HG03135 (cell line): Measurements from ENCODE around the gene BUD31.
"Not testable (repeated sequence)": the region's sequence is repeated elsewhere in the genome, so short reads cannot be mapped to it uniquely, and the experiment has no call there.

Experiments used
- ATAC-seq: cut with Tn5 transposase; IDR thresholded peaks from one replicate; pipeline ENCODE4 v1.9.1; 2021; ENCODE audit warnings: mild to moderate bottlenecking, moderate library complexity; ENCODE audit not compliant: unreplicated experiment

Gene BUD31

DNA sequence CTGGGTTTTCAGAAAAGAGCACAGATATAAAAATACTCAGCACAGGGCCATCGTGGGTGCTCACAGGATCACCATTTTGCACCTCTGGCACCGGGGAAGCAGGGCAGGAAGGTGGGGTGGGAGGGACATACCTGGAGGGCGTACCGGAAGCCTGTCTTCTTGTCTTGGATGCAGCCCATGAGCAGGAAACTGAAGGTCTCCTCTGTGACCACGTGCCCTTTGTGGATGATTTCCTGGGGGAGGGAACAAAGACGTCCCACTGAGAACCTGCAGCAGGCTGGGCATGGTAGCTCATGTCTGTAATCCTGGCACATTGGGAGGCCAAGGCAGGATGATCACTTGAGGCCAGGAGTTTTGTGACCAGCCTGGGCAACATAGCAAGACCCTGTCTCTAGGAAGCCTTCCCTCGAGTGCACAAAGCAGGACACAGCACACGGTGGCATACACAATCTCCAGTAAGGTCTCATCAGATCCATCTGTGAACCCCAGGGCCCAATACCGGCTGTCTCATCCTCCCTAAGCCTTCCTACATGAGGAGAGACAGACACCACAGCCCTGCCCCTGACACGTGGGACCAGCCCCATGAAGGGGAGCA lies 20.3 kb downstream of the BUD31 start:
- ATAC-seq: no peak

DNA sequence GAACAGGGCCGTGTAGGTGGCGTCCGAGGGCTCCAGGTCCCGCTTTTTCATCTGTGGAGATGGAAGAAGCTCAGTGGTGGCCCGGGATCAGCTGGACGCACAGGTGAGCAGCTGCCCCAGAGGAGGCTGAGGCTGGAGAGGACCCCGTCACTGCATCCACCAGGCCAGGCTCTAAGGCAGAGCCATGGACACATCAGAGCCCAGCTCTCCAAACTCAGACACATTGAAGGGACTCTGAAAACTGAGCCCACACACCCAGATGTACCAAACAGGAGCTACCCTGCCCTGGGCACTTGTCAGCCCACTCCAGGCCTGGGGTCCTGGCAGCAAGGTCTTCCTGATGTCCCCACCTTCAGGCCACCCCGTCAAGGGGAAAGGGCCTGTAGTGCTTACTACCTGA lies 21.0 kb downstream of the BUD31 start:
- no peak for ATAC-seq

DNA sequence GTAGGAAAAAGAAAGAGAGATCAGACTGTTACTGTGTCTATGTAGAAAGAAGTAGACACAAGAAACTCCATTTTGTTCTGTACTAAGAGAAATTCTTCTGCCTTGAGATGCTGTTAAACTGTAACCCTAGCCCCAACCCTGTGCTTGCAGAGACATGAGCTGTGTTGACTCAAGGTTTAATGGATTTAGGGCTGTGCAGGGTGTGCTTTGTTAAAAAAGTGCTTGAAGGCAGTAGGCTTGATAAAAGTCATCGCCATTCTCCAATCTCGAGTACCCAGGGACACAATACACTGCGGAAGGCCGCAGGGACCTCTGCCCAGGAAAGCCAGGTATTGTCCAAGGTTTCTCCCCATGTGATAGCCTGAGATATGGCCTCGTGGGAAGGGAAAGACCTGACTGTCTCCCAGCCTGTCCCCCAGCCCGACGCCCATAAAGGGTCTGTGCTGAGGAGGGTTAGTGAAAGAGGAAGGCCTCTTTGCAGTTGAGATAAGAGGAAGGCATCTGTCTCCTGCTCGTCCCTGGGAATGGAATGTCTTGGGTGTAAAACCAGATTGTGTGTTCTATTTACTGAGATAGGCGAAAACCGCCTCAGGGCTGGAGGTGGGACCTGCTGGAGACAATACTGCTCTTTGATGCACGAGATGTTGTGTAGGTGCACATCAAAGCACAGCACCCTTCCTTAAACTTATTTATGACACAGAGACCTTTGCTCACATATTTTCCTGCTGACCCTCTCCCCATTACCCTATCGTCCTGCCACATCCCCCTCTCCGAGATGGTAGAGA lies 23.2 kb downstream of the BUD31 start:
- ATAC-seq: not testable (repeated sequence)

DNA sequence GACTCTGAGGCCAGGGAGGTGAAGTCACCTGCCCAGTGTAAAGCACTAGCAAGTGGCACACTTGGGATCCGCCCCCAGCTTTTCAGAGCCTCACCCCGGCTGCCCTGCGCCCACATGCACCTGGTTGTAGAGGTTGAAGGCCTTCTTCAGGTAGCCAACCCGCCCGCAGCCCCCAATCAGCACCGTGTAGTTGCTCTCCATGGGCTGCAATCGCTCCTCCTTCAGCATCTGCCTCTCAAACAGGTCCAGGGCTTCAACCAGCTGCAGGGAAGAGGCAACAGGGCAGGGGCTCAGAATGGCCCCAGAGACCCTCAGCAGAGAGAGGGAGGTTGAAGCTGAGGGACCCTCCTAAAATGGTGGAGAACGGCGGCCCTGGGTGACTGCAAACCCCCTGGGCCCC lies 24.4 kb downstream of the BUD31 start:
- ATAC-seq: no peak

DNA sequence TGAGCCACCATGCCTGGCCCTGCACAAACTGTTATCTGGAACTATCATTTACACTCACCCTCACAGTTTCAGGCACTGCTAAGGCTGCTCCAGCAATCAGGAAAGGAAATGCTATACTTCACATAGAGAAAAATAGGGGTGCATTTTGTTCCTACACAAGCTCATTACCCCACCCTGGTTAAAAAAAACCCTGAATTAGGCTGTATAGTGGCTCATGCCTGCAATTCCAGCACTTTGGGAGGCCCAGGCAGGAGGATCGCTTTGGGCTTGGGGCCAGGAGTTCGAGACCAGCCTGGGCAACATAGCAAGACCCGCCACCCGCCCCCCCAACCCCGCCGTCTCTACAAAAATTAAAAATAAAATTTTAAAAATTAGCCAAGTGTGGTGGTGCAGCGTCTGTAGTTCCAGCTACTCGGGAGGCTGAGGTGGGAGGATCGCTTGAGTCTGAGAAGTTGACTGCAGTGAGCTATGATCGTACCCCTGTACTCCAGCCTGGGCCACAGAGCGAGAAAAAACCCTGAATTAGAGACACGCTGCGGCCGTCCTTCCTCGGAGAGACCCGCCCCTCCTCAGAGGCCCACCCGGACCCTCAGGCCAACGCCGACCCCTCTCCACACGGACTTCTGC lies 29.3 kb downstream of the BUD31 start:
- ATAC-seq: peak; percentile 3

DNA sequence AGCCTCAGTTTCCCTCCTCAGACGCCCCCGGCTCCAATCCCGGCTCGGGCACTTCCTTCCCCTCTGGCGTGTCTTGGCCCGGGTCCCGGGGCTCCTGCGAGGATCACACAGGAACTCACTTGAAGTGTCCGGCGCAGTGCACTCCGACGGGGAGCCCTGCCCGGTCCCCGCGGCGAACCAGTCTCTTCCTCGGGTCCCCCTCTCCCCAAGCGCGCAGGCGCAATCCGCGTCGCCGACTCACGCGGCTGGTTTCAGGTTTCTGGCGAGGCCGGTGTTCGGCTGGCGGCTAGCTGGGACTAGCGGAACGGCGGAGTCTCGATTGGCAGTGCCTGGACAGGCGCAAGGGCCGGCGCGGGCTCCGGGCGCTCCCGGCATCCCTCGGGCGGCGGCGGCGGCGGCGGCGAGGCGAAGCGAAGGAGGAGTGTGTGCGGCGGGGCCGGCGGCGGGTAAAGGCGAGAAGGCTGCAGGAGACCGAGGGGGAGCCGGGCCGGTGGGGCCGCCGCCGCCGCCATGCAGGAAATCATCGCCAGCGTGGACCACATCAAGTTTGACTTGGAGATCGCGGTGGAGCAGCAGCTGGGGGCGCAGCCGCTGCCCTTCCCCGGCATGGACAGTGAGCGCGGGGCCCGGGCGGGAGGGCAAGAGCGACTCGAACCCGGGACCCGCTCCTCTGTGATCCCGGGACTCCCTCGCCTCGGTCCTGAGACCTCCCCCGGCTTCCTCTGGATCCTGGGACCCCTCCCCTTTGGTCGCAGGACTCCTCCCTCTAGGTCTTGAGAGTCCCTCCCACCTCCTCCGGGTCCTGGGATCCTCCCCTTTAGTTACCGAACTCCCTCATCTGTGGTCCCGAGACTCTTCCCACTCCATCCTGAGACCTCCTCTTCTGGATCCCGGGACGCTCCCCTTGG lies 30.1 kb downstream of the BUD31 start, which contains the start of the genes CPSF4 and PTCD1:
Gene CPSF4 (plus strand): TSS at position 371 of the 908 bp plus-strand sequence. CDS start 140 bp downstream, at position 511.
Gene PTCD1 (minus strand): TSS at position 226 of the 908 bp plus-strand sequence. CDS start 3,556 bp downstream, outside the sequence.
- ATAC-seq: peak; percentile 90

DNA sequence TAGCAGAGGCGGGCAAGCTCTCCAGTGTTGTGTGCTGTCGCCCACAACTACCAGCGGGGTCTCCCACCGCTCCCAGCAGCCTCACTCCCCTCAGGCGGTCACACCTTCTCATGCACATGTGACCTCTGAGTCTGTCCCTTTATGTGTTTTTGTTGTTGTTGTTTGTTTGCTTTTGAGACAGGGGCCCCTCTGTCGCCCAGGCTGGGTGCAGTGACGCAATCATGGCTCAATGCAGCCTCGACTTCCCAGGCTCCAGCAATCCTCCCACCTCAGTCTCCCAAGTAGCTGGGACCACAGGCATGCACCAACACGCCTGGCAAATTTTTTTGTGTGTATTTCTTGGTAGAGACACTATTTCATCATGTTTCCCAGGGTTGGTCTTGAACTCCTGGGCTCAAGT lies 31.4 kb downstream of the BUD31 start:
- no peak for ATAC-seq

DNA sequence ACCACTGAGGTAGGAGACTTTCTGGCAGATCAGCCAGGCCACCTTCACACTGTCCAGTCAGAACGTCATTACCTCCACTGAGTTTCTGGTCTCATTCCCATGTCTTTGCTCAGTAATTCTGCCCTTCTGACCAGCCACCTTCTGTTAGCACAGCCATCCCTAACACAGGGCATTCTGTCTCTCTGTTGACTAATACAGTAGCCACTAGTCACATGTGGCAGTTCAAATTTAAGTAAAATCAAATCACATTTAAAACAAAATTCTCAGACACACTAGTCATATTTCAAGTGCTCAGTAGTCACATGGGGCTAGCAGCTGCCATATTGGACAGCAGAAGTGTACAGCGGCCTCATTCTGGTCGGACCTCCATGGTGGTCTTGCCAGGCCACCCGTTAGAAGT lies 37.3 kb downstream of the BUD31 start:
- ATAC-seq: no peak

DNA sequence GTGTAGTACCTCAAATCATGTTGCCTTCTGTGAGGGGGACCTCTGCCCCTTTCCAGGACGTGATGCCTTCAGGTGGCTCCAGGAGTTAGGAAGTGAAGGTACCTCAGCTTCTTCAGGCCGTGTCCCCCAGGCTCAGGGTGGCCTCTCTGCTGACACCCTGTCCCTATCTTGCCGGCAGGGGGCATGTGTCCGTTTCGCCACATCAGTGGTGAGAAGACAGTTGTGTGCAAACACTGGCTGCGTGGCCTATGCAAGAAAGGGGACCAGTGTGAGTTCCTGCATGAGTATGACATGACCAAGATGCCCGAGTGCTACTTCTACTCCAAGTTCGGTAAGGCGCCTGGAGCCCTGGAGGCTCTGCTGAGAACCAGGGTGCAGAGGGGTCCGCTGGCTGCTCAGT lies 39.2 kb downstream of the BUD31 start:
- ATAC-seq: no peak

DNA sequence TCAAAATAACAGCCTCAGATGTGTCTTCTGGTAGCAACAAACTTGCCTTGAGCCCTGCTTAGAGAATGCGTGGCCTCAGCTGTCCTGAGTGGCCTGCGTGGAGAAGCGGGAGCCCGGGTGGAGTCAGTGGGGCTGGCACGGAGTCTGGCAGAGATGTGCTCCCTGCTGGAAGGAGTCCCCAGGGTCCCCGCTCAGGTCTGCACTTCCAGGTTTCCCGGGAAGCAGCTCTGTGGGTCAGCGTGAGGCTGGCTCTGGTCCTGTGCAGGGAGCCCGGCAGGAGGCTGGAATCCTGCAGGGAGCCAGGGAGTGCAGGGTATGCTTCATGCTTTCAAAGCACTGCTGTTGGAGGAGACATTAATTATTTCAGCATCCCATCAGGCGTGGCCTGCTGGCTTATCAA lies 40.1 kb downstream of the BUD31 start:
- no peak for ATAC-seq

DNA sequence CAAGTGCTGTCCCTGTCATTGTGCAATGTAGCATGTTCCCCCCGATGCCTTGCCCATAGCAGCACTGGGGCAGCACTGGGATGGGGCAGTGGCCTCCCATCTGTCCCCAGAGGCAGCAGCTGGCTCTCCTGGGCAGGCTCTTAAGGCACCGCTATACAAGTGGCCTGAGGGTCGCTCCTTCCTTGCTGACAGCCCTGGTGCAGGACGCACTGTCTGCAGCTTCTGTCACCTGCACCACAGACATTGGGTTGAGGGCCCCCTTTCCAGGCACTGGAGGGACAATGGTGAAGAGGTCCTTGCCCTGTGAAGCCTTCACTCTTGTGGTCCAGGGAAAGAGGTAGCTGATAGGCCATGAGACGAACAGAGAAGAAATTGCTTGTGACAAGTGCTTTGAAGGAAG lies 40.6 kb downstream of the BUD31 start:
- ATAC-seq: no peak

DNA sequence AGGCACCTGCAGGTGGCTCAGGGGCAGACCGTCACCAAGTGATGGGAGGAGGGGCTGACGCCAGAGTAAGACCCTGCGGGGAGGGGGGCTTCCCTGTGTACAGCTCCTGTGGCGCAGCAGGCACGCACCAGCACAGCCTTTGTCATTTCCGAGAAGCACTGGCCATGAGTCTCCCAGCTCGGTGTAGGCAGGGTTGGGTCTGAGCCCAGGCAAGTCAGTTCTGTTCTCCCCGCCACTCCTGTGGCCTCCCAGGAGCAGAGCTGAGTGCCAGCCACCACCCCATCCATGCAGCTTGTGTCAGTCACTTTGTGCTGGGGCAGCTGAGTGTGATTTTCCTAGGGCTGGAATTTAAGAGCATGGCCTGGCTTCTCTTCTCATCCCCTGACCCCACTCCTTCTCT lies 43.2 kb downstream of the BUD31 start:
- ATAC-seq: no peak

DNA sequence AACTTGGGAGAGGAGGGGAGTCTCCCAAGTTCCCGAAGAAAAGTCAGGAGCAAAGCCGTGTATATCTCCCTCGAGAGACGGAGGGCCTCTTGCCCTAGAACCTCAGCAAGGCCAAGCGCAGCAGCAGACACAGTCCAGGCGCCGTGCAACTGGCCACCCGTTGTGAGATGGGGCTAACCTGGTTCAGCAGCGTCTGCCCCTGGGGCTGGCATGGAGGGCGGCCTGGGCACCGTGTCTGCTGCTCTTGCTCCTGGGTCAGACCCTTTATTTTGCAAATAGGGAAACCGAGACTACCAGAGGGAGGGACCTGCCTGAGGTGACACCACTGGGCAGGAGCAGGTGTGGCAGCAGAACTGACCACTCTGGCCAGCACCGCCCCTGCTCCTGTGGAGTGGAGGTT lies 43.8 kb downstream of the BUD31 start:
- no peak for ATAC-seq

DNA sequence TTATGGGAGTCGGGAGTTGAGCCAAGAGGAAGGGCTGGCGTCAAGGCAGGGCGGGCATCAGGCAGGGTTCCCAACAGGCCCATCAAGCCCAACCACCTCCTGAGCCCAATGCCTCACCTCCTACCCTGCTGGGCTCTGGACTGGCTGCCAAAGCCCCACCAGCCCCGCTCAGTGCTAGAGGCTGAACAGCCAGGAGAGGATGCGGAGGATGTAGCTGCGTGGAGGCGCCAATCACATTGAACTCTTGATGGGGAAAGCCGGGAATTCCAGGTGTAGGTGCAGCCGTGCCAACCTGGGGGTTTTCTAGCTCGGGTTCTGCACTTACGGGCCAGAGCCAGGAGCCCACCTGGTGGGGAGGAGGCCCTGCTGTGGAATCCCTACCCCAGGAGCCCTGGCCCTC lies 44.3 kb downstream of the BUD31 start:
- ATAC-seq: no peak

DNA sequence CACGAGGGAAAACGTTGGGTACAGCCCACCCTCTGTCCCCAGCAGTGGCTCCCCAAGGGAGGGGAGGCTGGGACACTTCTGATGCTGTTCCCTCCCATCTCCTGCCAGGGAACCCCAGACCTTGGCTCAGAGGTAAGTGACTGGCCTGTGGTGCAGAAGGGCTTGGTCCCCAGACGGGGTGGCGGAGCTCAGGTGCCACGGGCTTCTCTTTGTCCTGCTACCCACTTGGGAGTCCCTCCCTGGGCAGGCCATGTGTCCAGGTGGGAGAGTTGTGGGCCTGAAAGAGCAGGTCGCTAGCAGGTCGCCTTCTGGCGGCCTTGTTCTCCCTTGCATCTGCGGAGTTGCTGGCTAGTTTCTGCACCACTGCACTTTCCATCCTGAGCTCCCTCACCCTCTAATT lies 47.1 kb downstream of the BUD31 start:
- ATAC-seq: no peak

DNA sequence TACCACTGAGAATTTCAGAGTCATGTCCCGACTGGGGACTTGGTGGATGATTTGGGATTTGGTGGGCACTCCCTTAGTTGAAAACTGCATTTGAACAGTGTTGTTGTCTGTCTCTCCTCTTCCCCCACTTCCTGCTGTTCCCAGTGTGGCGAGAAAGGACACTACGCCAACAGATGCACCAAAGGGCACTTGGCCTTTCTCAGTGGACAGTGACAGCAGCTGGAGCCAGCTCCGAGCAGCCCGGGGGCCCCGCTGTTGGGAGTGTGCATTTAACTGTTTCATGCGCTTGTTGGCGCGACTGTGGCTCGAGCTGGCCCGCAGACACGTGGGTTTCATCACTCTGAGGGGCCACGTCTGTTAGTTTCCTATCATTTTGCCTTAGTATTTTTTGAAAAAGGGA lies 47.5 kb downstream of the BUD31 start:
- ATAC-seq: no peak

DNA sequence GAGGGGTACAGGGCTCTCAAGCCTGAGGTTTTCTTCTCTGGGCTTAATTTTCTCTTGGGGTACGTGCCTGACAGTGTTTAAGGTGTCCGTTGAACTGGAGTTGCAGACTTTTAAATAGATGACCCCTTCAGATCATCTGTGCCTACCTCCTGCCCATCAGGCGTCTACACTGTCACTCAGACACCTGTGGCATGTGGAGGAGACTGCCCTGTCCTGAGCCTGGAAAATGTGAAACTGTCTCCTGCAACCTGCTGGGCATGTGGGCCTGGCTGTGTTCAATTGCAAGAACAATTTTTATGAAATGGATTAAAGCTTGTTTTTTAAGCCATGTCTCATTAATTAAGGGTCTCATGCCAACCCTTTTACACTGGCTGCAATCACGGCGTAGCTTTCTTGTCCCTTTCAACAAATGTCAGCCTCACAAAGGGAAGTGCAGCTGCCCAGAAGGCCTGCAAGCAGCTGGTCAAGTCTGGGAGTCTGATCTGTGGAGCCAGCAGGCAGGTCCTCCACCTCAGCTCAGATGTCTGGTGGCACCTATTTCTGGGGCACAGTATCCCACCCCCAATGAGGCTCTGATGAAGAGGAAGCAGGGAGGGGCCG lies 48.4 kb downstream of the BUD31 start:
- ATAC-seq: no peak

DNA sequence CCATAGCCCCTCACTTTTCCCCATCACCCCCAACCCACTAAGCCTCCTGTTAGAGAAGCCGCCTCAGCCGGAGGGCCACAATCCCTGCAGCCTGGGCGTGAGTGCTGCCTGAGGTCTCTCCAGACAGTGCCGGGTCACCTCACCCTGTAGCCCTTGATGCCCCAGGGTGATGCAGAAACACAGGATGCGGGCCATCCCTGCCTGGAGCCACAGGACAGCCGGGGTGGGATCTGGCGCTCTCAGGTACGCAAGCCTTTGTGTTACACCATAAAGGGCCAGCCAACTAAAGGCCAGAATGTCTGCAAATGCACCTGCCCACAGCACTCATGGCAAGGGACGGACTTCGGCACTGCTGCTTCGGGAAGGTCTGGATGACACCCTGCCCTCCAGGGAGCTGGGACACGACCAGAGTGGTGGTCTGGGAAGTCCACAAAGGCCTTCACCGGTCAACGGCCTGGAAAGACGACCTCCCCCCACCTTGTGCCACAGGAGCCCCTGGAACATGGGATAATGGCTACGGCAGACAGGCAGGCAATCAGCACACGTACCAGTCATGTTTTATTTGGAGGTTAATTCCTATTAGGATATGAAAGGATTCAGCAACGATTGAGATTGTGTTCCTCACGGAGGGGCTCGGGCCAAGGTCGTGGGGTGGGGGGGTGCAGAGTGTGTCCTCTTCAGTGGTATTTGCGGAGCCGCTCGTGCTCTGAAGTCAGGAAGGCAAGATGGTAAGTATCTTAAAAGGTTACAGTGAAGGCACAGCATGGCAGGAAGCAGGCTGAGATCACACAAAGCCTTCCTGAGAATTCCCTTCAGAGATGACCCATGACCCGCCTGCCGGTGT lies 49.1 kb downstream of the BUD31 start:
- ATAC-seq: no peak

DNA sequence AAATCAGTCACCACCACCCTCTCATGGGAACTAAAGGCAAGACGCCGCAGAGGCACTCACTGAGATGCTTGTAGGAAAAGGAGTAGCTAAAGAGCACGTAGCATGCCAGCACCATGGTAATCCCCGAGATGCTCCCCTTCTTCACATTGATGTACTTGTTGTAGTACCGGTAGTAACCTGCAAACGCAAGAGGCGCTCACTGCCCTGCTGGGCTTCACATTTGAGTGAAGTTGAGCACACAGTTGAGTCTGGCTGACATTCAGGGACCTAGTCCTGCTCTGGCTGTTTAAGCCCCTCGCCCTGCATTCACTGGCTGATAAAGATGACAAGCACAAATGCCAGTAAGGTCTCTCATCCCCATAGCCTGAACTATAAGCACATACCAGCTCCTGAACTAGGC lies 50.3 kb downstream of the BUD31 start:
- no peak for ATAC-seq

DNA sequence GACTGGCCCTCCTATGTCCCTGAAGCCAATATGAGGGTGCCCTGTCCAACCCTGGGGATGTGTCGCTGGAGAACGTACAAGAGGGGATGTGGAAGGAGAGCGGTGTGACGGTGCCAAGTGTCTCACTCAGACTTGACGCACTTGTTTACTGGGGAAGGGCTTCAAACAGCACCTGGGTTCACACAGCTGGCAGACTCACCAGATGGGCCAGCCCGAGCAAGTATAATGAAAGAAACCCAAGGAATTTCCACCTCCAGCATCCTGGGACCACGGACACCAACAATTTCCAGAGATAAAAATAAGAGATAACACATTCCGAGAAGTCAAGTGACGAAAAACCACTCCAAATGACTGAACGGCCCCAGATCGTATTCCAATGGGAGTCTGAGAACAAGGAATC lies 51.9 kb downstream of the BUD31 start:
- no peak for ATAC-seq
